Breast epithelium (tissue), 3 donors: ENCODE data around the gene MASP1.

Experiments
- POLR2A ChIP-seq: fragments of 450-650 bp; IDR thresholded peaks from one replicate; pipeline ENCODE4 v1.6.1; 2016; ENCODE audit warnings: antibody characterized with exemption, mild to moderate bottlenecking, moderate library complexity
- POLR2AphosphoS5 ChIP-seq, 3 donors: sonication (generic); formaldehyde crosslinking; IDR thresholded peaks; one replicate each; pipeline ENCODE4 v1.6.1; 2017; ENCODE audit warnings: antibody characterized with exemption in 3 of 3
- TF ChIP-seq, protein P1 (sequence below), 3 donors: fragments of 450-650 bp; IDR thresholded peaks; one replicate each; pipeline ENCODE4 v1.5.1; 2016 to 2017; ENCODE audit warnings: antibody characterized with exemption in 3 of 3, mild to moderate bottlenecking in 3 of 3, moderate library complexity in 3 of 3

DNA sequence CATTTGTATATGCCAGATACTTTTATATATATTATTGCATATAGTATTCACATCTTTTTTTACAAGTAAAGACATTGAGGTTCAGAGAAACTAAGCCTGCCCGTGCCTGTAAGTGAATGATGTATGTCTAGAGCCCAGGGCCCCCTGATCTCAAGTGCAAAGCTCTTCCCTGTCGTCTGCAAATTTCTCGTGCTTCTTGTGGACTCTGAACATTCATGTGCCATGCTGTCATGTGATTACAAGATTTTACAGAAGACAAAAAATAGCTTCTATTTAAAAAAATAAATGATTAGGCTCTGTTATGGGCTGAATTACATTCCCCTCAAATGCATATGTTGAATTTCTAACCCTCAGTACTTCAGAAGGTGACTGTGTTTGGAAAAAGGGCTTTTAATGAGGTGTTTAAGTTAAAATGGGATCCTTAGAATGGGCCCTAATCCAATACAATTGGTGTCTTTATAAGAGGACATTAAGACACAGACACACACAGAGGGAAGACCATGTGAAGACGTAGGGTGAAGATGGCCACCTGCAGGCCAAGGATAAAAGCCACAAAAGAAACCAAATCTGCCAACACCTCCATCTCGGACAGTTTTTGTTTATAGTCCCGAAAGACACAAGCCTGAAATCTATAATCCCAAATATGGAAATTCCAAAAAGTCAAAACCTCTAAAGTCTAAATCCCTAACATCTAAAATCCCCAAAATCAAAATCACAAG, 3.9 kb upstream of the MASP1 start:
- TF ChIP-seq, protein P1, sequence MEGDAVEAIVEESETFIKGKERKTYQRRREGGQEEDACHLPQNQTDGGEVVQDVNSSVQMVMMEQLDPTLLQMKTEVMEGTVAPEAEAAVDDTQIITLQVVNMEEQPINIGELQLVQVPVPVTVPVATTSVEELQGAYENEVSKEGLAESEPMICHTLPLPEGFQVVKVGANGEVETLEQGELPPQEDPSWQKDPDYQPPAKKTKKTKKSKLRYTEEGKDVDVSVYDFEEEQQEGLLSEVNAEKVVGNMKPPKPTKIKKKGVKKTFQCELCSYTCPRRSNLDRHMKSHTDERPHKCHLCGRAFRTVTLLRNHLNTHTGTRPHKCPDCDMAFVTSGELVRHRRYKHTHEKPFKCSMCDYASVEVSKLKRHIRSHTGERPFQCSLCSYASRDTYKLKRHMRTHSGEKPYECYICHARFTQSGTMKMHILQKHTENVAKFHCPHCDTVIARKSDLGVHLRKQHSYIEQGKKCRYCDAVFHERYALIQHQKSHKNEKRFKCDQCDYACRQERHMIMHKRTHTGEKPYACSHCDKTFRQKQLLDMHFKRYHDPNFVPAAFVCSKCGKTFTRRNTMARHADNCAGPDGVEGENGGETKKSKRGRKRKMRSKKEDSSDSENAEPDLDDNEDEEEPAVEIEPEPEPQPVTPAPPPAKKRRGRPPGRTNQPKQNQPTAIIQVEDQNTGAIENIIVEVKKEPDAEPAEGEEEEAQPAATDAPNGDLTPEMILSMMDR (IDR thresholded peaks at IDR 0.05), result no peak
- no peak for TF ChIP-seq POLR2AphosphoS5 (IDR thresholded peaks at IDR 0.05)
- TF ChIP-seq POLR2A, result no peak
